Cardiac fibroblast (primary cell): ENCODE data around the gene ERMN.
"Not testable (repeated sequence)": the region's sequence is repeated elsewhere in the genome, so short reads cannot be mapped to it uniquely, and the experiment has no call there.

Experiments used
- DNase-seq, 2 donors: peaks; one replicate each; pipeline versions ENCODE4 v3.0.0 to v3.0.0-alpha.2; 2010; ENCODE audit warnings: low read depth in 2 of 2
- H3K4me3 ChIP-seq, 2 donors: replicated peaks in 1 of 2; 1 replicate in 1 of 2; 2 replicates in 1 of 2; pipeline ENCODE4 v1.5.1; 2011; ENCODE audit warnings: low read depth in 2 of 2, low read length in 2 of 2, mild to moderate bottlenecking in 2 of 2, moderate library complexity in 1 of 2
- CTCF ChIP-seq: IDR thresholded peaks from one replicate; pipeline ENCODE4 v1.5.1; 2011; ENCODE audit warnings: low read depth, mild to moderate bottlenecking, low read length, inconsistent platforms

ERMN gene

GRCh38 chr2:157283468-157283867, 42.2 kb downstream of the ERMN start:
- TF ChIP-seq CTCF, result no peak

GRCh38 chr2:157281316-157281715, 44.3 kb downstream of the ERMN start:
- DNase-seq, result no peak
- H3K4me3 ChIP-seq, result no peak overlapping the region
- TF ChIP-seq CTCF, result no peak

More at GRCh38 chr2:157283468-157283867, 42.2 kb downstream of the ERMN start:
- DNase-seq, result no peak
- no peak overlapping the region for H3K4me3 ChIP-seq

DNA sequence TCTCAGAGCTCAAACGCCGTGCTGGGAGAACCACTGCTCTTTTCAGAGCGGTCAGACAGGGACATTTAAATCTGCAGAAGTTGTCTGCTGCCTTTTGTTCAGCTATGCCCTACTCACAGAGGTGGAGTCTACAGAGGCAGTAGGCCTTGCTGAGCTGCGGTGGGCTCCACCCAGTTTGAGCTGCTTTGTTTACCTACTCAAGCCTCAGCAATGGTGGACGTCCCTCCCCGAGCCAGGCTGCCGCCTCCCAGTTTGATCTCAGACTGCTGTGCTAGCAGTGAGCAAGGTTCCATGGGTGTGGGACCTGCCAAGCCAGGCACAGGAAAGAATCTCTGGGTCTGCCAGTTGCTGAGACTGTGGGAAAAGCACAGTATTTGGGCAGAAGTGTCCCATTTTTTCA, 46.3 kb downstream of the ERMN start:
- not testable (repeated sequence) for H3K4me3 ChIP-seq, DNase-seq

DNA sequence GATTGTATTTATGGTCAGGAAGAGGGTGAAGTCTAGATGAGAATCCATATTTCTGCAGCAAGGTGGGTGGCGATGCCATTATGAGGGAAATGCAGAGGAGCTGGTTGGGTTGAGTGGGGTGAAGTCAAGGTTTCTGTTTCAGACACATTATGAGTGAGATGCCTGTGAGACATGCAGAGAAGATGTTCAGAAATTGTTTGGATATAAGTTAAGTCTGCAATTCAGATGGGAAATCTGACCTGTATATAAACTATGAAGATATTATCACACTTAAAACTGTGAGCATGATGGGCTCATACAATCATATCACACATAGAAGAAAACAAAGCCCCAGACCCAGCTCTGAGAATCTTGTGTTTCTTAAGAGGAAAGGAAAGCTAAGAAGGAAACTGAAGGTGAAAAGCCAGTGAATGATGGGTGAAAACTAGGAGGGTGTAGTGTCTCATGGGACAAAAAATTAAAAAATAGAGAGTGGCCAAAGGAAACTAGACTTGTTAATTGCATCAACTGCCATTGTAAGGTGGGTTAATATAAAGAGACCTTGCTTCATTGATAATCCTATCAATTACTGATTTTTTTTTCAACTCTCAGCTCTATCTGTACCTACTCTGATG, 53.9 kb downstream of the ERMN start:
- DNase-seq, result no peak
- TF ChIP-seq CTCF, result no peak
- no peak overlapping the region for H3K4me3 ChIP-seq

DNA sequence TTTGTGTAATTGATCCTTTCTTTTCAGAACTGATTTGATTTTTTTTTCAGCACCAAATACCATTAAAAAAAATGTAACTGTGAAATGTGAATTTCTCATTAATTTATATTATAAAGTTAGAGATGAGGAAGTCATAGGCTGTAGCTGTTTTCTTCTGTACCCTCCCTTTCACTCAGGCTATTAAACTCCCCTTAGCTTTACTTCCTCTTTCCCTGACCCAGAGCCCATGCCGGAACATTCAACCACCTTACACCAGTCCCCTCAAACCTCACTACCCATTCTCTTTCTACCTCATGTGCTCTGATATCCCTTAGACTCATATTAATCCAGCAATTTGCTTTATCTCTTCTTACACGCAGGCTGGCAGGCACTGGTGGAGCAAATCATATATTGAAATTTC, 55.7 kb downstream of the ERMN start:
- no peak for DNase-seq
- no peak overlapping the region for H3K4me3 ChIP-seq
- no peak for TF ChIP-seq CTCF

- H3K4me3 ChIP-seq, result no peak overlapping the region
- DNase-seq, result no peak
These were observed 56.6 kb downstream of the ERMN start for GRCh38 chr2:157269060-157269459.

More at GRCh38 chr2:157269060-157269459, 56.6 kb downstream of the ERMN start:
- no peak for TF ChIP-seq CTCF
